Measurements from ENCODE around the gene UNCX.

The UNCX gene

GRCh38 chr7:1218541-1219165 is 14.0 kb upstream of the UNCX start:
- no peak for DNase-seq

DNA sequence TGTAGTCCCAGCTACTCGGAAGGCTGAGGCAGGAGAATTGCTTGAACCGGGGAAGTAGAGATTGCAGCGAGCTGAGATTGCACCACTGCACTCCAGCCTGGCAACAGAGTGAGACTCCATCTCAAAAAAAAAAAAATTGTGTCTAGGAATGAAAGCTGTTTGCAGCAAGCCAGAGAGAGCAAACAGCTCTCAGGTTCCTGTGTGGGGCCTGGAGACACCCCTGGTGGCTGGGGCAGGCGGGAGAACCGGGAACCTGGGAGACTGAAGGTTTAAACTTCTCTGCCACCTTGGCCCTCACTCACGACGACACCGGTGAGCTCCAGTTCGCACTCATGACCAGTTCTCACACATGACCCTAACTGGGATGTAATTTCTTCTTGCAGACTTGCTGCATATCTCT is 13.2 kb upstream of the UNCX start:
- DNase-seq = no peak

- no peak for DNase-seq
These were observed 12.5 kb upstream of the UNCX start for GRCh38 chr7:1220000-1220726.

- no peak for DNase-seq
These were observed 11.5 kb upstream of the UNCX start for GRCh38 chr7:1220977-1221745.

DNA sequence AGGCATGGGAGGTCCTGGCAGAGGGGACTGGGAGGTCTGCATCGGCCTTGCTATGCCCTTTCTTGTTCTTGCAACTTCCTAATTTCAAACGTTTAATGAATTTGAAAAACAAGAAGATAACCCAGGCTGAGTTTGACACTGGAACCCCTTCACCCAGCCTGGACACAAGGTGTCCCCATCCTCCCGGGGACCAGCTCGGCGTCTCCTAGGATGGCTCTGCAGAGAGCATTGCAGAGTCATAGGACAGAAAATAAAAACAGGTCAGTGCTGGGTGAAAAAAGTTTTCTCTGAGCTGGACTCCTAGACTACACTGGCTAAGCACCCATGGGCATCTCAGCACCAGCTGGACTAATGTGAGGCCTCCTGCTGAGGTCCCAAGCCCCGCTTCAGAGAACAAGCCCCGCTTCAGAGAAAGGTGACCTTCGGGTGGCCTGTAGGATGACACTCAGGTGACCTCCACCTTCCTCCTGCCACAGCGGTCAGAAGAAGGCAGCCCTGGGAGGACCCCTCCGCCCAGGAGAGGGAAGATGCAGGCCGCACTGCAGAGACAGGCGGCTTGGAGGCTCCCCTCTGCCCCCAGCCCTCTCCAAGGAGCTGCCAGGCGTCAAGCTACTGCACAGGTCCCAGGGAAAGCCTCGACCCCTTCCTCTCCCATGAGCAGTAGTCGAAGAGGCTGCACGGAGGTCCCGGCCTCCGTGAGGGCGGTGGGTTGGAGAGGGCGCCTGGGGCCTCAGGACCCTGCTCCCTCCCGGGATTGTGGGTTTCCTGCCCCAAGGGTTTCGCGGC is 9.3 kb upstream of the UNCX start:
- no peak for DNase-seq

DNA sequence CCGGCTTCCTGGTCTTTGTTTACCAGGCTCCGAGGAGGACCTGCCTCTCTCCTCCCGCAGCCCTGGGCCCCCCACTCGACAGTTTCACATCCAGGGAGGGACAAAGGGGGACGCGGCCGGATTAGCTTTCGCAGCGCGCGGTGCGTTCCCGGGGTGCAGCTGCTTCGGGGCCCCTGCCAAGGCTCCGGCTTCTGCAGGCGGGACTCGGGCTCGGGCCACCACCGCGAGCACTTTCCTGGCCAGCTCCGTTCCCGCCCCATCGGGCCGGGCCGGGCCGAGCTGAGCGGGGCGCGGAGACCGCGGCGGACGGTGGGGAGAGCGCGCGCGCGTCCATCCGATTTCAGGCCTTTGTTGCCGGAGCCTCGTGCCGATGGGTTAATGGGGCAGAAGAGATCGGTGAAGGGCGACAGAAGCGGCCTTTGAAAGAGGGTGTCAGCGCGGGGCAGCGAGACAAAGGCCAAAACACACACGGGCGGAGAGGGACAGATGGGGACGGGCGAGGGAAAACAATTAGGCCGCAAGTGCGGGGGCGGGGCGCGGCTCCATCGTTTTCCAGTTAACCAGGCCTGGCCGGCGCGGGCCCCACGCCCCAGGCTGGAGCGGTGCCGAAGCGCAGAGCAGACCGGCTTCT is 8.5 kb upstream of the UNCX start:
- no peak for DNase-seq

- DNase-seq = no peak
These were observed 7.6 kb upstream of the UNCX start for GRCh38 chr7:1225030-1225429.

- peak; percentile 58 for DNase-seq
These were observed 7.1 kb upstream of the UNCX start for GRCh38 chr7:1225441-1226185.

- no peak for DNase-seq
These were observed 6.3 kb upstream of the UNCX start for GRCh38 chr7:1226186-1226901.

DNA sequence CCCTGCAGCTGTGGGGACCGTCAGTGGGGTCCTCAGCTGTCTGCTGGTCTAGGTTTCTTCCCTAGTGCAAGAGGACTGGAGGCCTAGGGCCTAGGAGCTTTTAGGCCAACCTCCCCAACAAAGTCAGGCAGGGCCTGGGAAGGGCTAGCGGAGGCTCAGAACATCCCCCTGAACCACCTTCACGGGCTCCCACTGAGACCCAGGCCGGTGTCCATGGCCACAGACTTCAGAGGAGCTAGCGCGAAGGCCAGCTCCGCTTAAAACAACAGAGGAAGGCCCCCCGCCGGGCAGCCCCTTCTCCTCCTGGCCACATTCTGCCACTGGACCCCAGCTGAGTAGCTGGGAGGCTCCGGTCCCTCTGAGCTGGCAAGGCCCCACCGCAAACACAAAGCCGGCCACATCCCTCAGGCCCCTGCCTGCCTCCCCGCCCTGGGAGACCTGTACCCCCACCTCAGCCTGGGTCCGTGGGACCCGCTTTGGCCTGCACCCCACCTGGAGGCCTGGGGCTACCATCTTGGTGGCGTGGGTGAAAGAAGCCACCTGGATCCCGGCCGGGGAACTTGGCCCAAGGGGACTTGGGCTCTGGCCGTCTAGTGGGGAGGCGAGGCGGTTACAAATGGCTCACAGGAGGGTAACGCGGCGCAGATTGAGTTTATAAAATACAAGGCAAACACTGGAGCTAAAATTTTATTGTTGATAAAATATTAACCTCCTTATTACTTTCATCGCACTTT is 5.4 kb upstream of the UNCX start:
- no peak for DNase-seq

- DNase-seq = no peak
These were observed 4.7 kb upstream of the UNCX start for GRCh38 chr7:1227814-1228544.

DNA sequence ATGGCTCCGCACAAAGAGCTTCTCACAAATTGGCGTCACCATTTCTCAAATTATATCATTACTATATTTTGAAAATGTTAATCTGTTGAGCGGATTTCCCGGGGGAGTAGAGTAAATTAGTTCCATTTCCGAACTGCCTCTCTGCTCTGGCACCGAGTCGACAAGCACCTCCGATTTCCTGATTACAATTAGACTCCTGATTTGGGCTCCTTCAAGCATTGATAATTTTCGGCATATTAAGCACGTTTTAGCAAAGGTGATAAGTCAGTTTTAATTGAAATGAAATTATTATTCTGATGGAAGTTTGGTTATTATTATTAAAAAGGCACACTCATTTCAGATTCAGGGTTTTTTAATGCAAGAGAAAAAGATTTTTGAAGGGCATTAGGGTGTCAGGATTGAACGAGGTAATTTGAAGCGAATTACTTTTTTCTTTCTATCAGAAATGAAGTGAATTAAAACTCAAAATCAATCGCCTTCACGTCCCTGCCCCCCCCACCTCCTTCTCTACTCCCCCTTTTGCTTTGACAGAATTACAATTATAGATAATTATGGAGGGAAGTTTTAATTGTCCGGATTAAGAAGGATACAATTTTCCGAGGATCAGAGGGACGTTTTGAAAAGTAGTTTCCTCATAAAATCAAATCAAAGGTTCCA is 4.0 kb upstream of the UNCX start:
- DNase-seq = no peak

GRCh38 chr7:1229202-1229947 is 3.3 kb upstream of the UNCX start:
- no peak for DNase-seq

GRCh38 chr7:1229956-1230355 is 2.7 kb upstream of the UNCX start:
- DNase-seq = no peak

DNA sequence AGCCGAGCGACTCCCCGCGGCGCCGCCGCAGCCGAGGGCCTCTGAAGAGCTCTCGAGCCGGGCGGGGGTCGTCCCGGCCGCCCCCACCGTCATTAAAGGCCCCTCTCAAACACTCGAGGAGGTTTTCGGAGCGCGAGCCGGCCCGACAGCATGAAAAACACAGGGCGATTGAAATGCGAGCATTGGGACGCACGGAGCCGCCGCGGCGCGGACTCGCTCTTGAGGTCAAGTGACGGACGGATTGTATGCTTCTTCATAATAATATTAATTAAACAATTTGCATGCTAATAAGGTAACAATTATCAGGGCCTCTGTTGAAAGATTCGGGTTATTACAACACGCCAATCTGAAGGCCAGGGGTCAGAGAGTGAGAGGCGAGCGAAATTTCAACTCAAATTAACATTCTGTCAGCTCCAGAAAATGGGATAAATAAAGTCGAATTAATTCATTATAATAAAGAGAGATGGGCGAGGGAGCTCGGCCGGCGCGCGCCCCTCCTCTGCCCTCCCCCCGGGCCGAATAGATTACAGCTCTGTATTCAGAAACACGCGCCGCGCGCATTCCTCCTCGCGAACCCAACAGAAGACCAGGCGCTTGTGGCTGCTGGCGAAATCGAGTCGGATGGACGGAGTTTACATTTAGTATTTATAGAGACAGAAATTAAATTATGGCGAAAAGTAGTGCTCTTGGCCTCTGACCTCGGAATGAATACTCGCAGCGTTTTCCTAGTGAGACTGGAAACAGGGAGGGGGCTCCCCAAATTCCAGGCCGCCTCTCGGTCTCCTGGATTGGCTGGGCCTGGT is 2.1 kb upstream of the UNCX start:
- no peak for DNase-seq

GRCh38 chr7:1231214-1232102 is 1.2 kb upstream of the UNCX start:
- DNase-seq = no peak

- DNase-seq = no peak
These were observed 587 bp upstream of the UNCX start for GRCh38 chr7:1232103-1232466.

Measured in activated T-cell treated with anti-CD3 and anti-CD28 coated beads, Interleukin-2, amount 50 U/mL, for 1 hour (primary cell).